GM18502 (cell line): ENCODE measurements around the gene SEC14L5.

Experiments used
- ATAC-seq: cut with Tn5 transposase; IDR thresholded peaks from one replicate; pipeline ENCODE4 v1.9.1; 2021; ENCODE audit warnings: mild to moderate bottlenecking; ENCODE audit not compliant: unreplicated experiment, poor library complexity

The SEC14L5 gene

GRCh38 chr16:5062790-5063765, 104.9 kb downstream of the SEC14L5 start:
- no peak for ATAC-seq

DNA sequence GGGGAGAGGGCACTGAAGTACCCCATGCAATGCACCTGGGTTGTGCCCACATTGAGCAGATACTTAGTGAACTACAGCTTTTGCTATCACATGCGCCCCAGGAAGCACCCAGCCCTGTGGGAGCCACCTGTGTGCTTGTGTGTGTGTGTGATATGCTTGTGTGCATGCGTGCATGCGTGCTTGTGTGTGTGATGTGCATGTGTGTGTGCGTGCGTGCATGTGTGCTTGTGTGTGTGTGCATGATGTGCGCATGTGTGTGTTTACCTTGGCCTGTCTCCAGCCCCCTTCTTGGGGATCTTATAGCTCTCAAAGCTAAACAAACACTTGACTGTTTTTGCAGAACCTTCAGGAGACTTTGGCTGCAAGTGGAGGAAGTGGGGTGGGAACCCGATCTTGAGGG, 106.8 kb downstream of the SEC14L5 start:
- ATAC-seq = no peak

DNA sequence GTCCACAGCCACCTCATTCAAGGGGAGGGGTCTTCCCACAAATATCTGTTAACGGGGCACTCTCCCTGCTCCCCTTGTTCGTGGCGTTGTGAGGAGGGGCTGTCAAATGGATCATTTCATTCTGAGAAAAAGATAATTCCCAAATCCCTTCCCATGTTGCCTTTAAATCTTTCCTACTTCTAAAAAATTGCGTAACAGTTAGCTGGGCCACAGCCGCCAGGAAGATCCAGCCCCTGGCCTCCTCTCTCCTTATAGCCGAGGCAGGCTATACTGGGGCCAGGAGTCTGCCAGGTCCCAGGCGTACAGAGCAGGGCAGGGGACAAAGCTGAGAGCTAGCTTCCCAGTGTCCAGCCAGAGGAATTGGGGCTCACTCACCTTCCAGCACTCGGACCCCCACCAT, 107.2 kb downstream of the SEC14L5 start:
- ATAC-seq = no peak

DNA sequence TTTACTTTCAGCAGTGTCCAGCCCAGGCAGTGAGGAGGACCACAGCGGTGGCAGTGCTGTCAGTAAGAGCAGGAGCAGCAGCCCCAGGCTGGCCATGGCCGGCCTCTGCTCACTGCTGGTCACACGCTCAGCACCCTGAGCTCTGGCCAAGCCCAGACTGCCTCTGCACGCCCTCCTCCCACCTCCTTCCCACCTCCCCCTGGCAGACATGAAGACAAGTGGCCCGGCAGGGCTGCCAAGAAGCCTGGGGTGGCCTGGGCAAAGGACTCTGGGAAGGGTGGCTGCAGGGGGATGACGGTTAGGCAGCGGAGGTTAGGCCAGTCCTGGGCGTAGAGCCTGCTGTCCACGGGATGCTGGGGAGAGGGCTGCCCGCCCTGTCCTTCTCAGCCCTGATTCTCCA, 107.7 kb downstream of the SEC14L5 start, which contains the start of gene C16orf89:
Gene C16orf89 (minus strand): TSS at position 144 of the 400 bp plus-strand sequence. CDS start 48 bp downstream, at position 96.
- ATAC-seq = no peak

GRCh38 chr16:5066511-5066910, 108.4 kb downstream of the SEC14L5 start:
- ATAC-seq = no peak
